Activated T-cell treated with anti-CD3 and anti-CD28 coated beads, Interleukin-2, amount 50 U/mL, for 4 hours (primary cell): ENCODE results near the gene PLA2G1B. TPM values are rescaled to one million over a fixed set of nuclear protein-coding genes. Genes with fewer than 3 reads are reported as not detected.
"Not testable (repeated sequence)": the region's sequence is repeated elsewhere in the genome, so short reads cannot be mapped to it uniquely, and the experiment has no call there.

Source experiments
- ATAC-seq, 2 donors: fragments of 200-7000 bp; cut with Tn5 transposase; one replicate each; pipeline ENCODE4 v1.10.0; 2021
- DNase-seq: peaks from one replicate; pipeline ENCODE4 v3.0.0-alpha.2; 2020
- H3K27me3 Mint-ChIP-seq: one replicate; pipeline ENCODE4 v1.8.0; 2021; ENCODE audit warnings: low read depth, mixed read lengths
- H3K36me3 Mint-ChIP-seq: one replicate; pipeline ENCODE4 v1.8.0; 2022; ENCODE audit warnings: mixed read lengths; ENCODE audit not compliant: insufficient read depth
- H3K4me1 Mint-ChIP-seq: one replicate; pipeline ENCODE4 v1.8.0; 2021; ENCODE audit warnings: low read depth, mixed read lengths
- H3K4me3 Mint-ChIP-seq: one replicate; pipeline ENCODE4 v1.8.0; 2021; ENCODE audit warnings: mild to moderate bottlenecking, moderate library complexity, mixed read lengths
- H3K9me3 Mint-ChIP-seq: one replicate; pipeline ENCODE4 v1.8.0; 2021; ENCODE audit warnings: mixed read lengths
- total RNA-seq, 3 donors: library from RNA; stranded (reverse); gene quantifications; one replicate each; pipeline ENCODE4 v1.2.1, GENCODE V29; 2021

The PLA2G1B gene
- total RNA-seq, 3 donors from 2014 or later = 0.79 to 1.3 (median 1.1) TPM

GRCh38 chr12:120347766-120348165, 20.2 kb upstream of the PLA2G1B start:
- Mint-ChIP-seq H3K36me3 (no peaks in the 10 kb centered on the region), H3K27me3 (peaks cover 8% of the 10 kb centered on the region), H3K4me3 (no peak overlapping the region), H3K9me3 (no peaks in the 10 kb centered on the region), H3K4me1 (no peaks in the 10 kb centered on the region)
- DNase-seq = no peak
- ATAC-seq = no peak

GRCh38 chr12:120346681-120347080, 19.1 kb upstream of the PLA2G1B start:
- no peak for DNase-seq
- peaks cover 8% of the 10 kb centered on the region for H3K27me3 Mint-ChIP-seq
- no peak overlapping the region for H3K4me3 Mint-ChIP-seq
- no peaks in the 10 kb centered on the region for H3K9me3 Mint-ChIP-seq
- no peaks in the 10 kb centered on the region for H3K36me3 Mint-ChIP-seq
- no peak for ATAC-seq
- H3K4me1 Mint-ChIP-seq = no peaks in the 10 kb centered on the region

DNA sequence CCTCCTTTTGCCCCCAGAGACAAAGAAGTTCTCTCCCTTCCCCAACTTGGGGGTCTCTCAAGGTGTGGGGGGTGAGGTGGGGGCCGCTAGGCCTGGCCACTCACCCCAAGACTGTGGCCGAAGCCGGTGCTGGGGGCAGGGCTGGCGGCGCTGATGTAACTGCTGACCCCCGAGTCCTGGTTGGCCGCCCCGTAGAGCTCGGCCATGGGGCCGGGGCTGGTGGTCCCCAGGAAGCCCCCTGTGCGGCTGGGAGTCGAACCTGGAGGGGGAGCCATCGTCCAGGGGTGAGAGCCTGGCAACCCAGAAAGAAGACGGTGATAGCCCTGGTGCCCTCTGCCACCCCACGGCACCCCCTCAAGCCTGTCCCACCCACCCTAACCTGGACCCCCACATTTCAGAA, 18.5 kb upstream of the PLA2G1B start:
- no peak overlapping the region for H3K4me3 Mint-ChIP-seq
- no peaks in the 10 kb centered on the region for H3K9me3 Mint-ChIP-seq
- no peak for DNase-seq

GRCh38 chr12:120343692-120344091, 16.1 kb upstream of the PLA2G1B start:
- no peak for ATAC-seq
- no peaks in the 10 kb centered on the region for H3K36me3 Mint-ChIP-seq

More for the DNA sequence above, 18.5 kb upstream of the PLA2G1B start:
- H3K27me3 Mint-ChIP-seq = peaks cover 10% of the 10 kb centered on the region
- ATAC-seq = no peak
- no peaks in the 10 kb centered on the region for H3K36me3 Mint-ChIP-seq
- no peaks in the 10 kb centered on the region for H3K4me1 Mint-ChIP-seq

GRCh38 chr12:120343039-120343537, 15.5 kb upstream of the PLA2G1B start:
- no peaks in the 10 kb centered on the region for H3K4me1 Mint-ChIP-seq
- ATAC-seq (no peak), DNase-seq (no peak)
- H3K9me3 Mint-ChIP-seq = peaks cover 5% of the 10 kb centered on the region
- H3K36me3 Mint-ChIP-seq = no peaks in the 10 kb centered on the region
- peaks cover 11% of the 10 kb centered on the region for H3K27me3 Mint-ChIP-seq
- H3K4me3 Mint-ChIP-seq = no peak overlapping the region

More at GRCh38 chr12:120343692-120344091, 16.1 kb upstream of the PLA2G1B start:
- DNase-seq = no peak
- Mint-ChIP-seq H3K9me3 (peaks cover 1% of the 10 kb centered on the region), H3K27me3 (peaks cover 11% of the 10 kb centered on the region), H3K4me3 (no peak overlapping the region), H3K4me1 (no peaks in the 10 kb centered on the region)

- no peak overlapping the region for H3K4me3 Mint-ChIP-seq
Observed at GRCh38 chr12:120342175-120343038, 14.8 kb upstream of the PLA2G1B start.

GRCh38 chr12:120339256-120339655, 11.7 kb upstream of the PLA2G1B start:
- DNase-seq (no peak), ATAC-seq (no peak)
- Mint-ChIP-seq H3K36me3 (no peaks in the 10 kb centered on the region), H3K27me3 (peaks cover 9% of the 10 kb centered on the region), H3K4me1 (no peaks in the 10 kb centered on the region), H3K9me3 (peaks cover 19% of the 10 kb centered on the region), H3K4me3 (no peak overlapping the region)

More at GRCh38 chr12:120342175-120343038, 14.8 kb upstream of the PLA2G1B start:
- Mint-ChIP-seq H3K36me3 (no peaks in the 10 kb centered on the region), H3K27me3 (peaks cover 9% of the 10 kb centered on the region), H3K9me3 (peaks cover 12% of the 10 kb centered on the region), H3K4me1 (no peaks in the 10 kb centered on the region)
- no peak for ATAC-seq
- DNase-seq = no peak

DNA sequence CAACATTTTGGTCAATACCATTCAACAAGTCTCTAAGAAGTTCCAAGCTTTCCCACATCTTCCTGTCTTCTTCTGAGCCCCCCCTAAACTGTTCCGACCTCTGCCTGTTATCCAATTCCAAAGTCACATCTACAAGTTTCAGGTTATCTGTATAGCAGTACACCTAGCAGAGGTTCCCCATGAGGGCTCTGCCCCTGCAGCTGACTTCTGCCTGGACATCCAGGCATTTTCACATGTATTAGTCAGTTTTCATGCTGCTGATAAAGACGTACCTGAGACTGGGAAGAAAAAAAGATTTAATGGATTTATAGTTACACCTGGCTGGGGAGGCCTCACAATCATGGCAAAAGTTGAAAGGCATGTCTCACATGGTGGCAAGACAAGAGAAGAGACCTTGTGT, 10.2 kb upstream of the PLA2G1B start:
- Mint-ChIP-seq H3K27me3 (peaks cover 9% of the 10 kb centered on the region), H3K4me3 (no peak overlapping the region), H3K4me1 (no peaks in the 10 kb centered on the region), H3K9me3 (peaks cover 19% of the 10 kb centered on the region), H3K36me3 (no peaks in the 10 kb centered on the region)
- ATAC-seq (no peak), DNase-seq (no peak)

DNA sequence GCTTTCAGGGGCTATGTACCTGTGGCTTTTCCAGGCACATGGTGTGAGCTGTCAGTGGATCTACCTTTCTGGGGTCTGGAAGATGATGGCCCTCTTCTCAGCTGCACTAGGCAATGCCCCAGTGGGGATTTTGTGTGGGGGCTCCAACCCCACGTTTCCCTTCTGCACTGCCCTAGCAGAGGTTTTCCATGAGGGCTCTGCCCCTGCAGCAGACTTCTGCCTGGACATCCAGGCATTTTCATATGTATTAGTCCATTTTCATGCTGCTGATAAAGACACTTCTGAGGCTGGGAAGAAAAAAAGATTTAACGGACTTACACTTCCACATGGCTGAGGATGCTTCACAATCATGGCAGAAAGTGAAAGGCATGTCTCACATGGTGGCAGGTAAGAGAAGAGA, 8.8 kb upstream of the PLA2G1B start:
- not testable (repeated sequence) for H3K36me3 Mint-ChIP-seq, H3K4me3 Mint-ChIP-seq, ATAC-seq, H3K4me1 Mint-ChIP-seq, DNase-seq
- Mint-ChIP-seq H3K27me3 (peaks cover 11% of the 10 kb centered on the region), H3K9me3 (peaks cover 19% of the 10 kb centered on the region)

- not testable (repeated sequence) for ATAC-seq
Observed at GRCh38 chr12:120335447-120335846, 7.9 kb upstream of the PLA2G1B start.

GRCh38 chr12:120332523-120332922, 4.9 kb upstream of the PLA2G1B start:
- DNase-seq = no peak
- no peak for ATAC-seq
- H3K27me3 Mint-ChIP-seq = peaks cover 2% of the 10 kb centered on the region
- peaks cover 8% of the 10 kb centered on the region for H3K9me3 Mint-ChIP-seq
- H3K4me3 Mint-ChIP-seq = no peak overlapping the region
- H3K4me1 Mint-ChIP-seq = no peaks in the 10 kb centered on the region
- H3K36me3 Mint-ChIP-seq = no peaks in the 10 kb centered on the region

More at GRCh38 chr12:120335447-120335846, 7.9 kb upstream of the PLA2G1B start:
- not testable (repeated sequence) for H3K4me3 Mint-ChIP-seq, H3K4me1 Mint-ChIP-seq, DNase-seq, H3K27me3 Mint-ChIP-seq, H3K36me3 Mint-ChIP-seq
- peaks cover 19% of the 10 kb centered on the region for H3K9me3 Mint-ChIP-seq

DNA sequence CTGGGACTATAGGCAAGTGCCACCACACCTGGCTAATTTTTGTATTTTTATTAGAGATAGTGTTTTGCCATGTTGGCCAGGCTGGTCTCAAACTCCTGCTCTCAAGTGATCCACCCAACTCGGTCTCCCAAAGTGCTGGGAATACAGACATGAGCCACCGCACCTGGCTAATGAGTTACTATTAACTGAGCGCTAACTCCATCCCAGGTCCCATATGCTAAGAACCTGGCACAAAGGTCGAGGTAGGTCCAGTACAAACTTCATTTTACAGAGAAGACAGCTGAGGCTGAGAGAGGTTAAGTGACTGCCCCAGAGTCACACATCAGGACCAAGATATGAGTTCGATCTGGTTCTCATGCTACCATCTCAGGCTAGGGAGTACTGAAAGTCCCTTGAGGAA, 4.5 kb upstream of the PLA2G1B start:
- DNase-seq = no peak
- Mint-ChIP-seq H3K9me3 (peaks cover 5% of the 10 kb centered on the region), H3K4me1 (no peaks in the 10 kb centered on the region), H3K4me3 (no peak overlapping the region), H3K36me3 (no peaks in the 10 kb centered on the region), H3K27me3 (peaks cover 2% of the 10 kb centered on the region)
- ATAC-seq = no peak

- DNase-seq = no peak
- H3K27me3 Mint-ChIP-seq = peaks cover 2% of the 10 kb centered on the region
- no peaks in the 10 kb centered on the region for H3K4me1 Mint-ChIP-seq
- ATAC-seq = no peak
- peaks cover 5% of the 10 kb centered on the region for H3K9me3 Mint-ChIP-seq
- no peaks in the 10 kb centered on the region for H3K36me3 Mint-ChIP-seq
- H3K4me3 Mint-ChIP-seq = no peak overlapping the region
Observed at GRCh38 chr12:120331390-120331789, 3.8 kb upstream of the PLA2G1B start.

- DNase-seq (no peak), ATAC-seq (no peak)
- Mint-ChIP-seq H3K27me3 (peaks cover 2% of the 10 kb centered on the region), H3K9me3 (no peaks in the 10 kb centered on the region), H3K4me3 (no peak overlapping the region), H3K4me1 (peaks cover 4% of the 10 kb centered on the region), H3K36me3 (no peaks in the 10 kb centered on the region)
Observed at GRCh38 chr12:120328228-120328627, 649 bp upstream of the PLA2G1B start.

GRCh38 chr12:120324841-120325417, 2.6 kb downstream of the PLA2G1B start:
- Mint-ChIP-seq H3K27me3 (no peaks in the 10 kb centered on the region), H3K9me3 (no peaks in the 10 kb centered on the region), H3K36me3 (no peaks in the 10 kb centered on the region), H3K4me1 (peaks cover 4% of the 10 kb centered on the region), H3K4me3 (no peak overlapping the region)
- ATAC-seq = no peak
- DNase-seq = no peak
